Activated naive CD4-positive, alpha-beta T cell treated with anti-CD3 and anti-CD28 coated beads, Interleukin-2, amount 50 U/mL, for 72 hours (primary cell): ENCODE data around the gene RAP1GAP2. TPM values are rescaled to one million over a fixed set of nuclear protein-coding genes. Genes with fewer than 3 reads are reported as not detected.

ENCODE experiments used
- ATAC-seq, 2 donors: fragments of 150-1000 bp; cut with Tn5 transposase; 2 replicates each; pipeline ENCODE4 v1.10.0; 2021; ENCODE audit warnings: mild to moderate bottlenecking in 2 of 2, moderate library complexity in 2 of 2
- DNase-seq, 2 donors: peaks; one replicate each; pipeline ENCODE4 v3.0.0; 2021 to 2022; ENCODE audit warnings: low spot score in 2 of 2
- H3K27ac Mint-ChIP-seq, 2 donors: one replicate each; pipeline ENCODE4 v1.8.0; 2022; ENCODE audit warnings: mild to moderate bottlenecking in 2 of 2, mixed read lengths in 2 of 2
- H3K36me3 Mint-ChIP-seq, 2 donors: one replicate each; pipeline ENCODE4 v1.8.0; 2022; ENCODE audit warnings: mixed read lengths in 2 of 2
- H3K9me3 Mint-ChIP-seq, 2 donors: one replicate each; pipeline ENCODE4 v1.8.0; 2022; ENCODE audit warnings: mixed read lengths in 2 of 2
- total RNA-seq, 2 donors: library from RNA; stranded (reverse); gene quantifications; one replicate each; pipeline ENCODE4 v1.2.3, GENCODE V29; 2022

The RAP1GAP2 gene
- total RNA-seq, 2 donors from 2014 or later, result 0.29 to 0.50 TPM

GRCh38 chr17:2904135-2904534, 107.9 kb downstream of the RAP1GAP2 start:
- H3K36me3 Mint-ChIP-seq, result peaks cover 14 to 26% of the 10 kb centered on the region in 2 donors
- ATAC-seq (no peak), DNase-seq (no peak)
- peaks cover 7 to 13% of the 10 kb centered on the region in 2 donors for H3K9me3 Mint-ChIP-seq
- peak overlapping the region in 1 of 2 donors; percentile 12 for H3K27ac Mint-ChIP-seq

GRCh38 chr17:2905269-2905668, 109.0 kb downstream of the RAP1GAP2 start:
- H3K27ac Mint-ChIP-seq, result peak overlapping the region in 1 of 2 donors; percentile 42
- ATAC-seq (no peak), DNase-seq (no peak)
- H3K9me3 Mint-ChIP-seq, result peaks cover 7 to 13% of the 10 kb centered on the region in 2 donors
- peaks cover 14 to 26% of the 10 kb centered on the region in 2 donors for H3K36me3 Mint-ChIP-seq

GRCh38 chr17:2905696-2906501, 109.7 kb downstream of the RAP1GAP2 start:
- H3K27ac Mint-ChIP-seq, result peak overlapping the region in 1 of 2 donors; percentile 83
- H3K9me3 Mint-ChIP-seq, result peaks cover 7 to 13% of the 10 kb centered on the region in 2 donors
- peaks cover 14 to 26% of the 10 kb centered on the region in 2 donors for H3K36me3 Mint-ChIP-seq
- DNase-seq, result no peak
- ATAC-seq, result peak in 1 of 2 donors; percentile 16

GRCh38 chr17:2906901-2907300, 110.7 kb downstream of the RAP1GAP2 start:
- H3K36me3 Mint-ChIP-seq, result peaks cover 14 to 26% of the 10 kb centered on the region in 2 donors
- DNase-seq, result peak; percentile 51 to 64
- H3K27ac Mint-ChIP-seq, result peak overlapping the region; percentile 83 to 85
- peaks cover 7 to 13% of the 10 kb centered on the region in 2 donors for H3K9me3 Mint-ChIP-seq
- ATAC-seq, result peak; percentile 89 to 99

GRCh38 chr17:2909175-2909845, 113.1 kb downstream of the RAP1GAP2 start:
- H3K27ac Mint-ChIP-seq, result no peak overlapping the region
- H3K36me3 Mint-ChIP-seq, result peaks cover 14 to 26% of the 10 kb centered on the region in 2 donors
- ATAC-seq (no peak), DNase-seq (no peak)
- peaks cover 7 to 13% of the 10 kb centered on the region in 2 donors for H3K9me3 Mint-ChIP-seq

GRCh38 chr17:2909846-2910234, 113.6 kb downstream of the RAP1GAP2 start:
- peaks cover 7 to 13% of the 10 kb centered on the region in 2 donors for H3K9me3 Mint-ChIP-seq
- ATAC-seq (peak in 1 of 2 donors; percentile 44), DNase-seq (no peak)
- H3K36me3 Mint-ChIP-seq, result peaks cover 14 to 26% of the 10 kb centered on the region in 2 donors
- H3K27ac Mint-ChIP-seq, result no peak overlapping the region

- peaks cover 7 to 13% of the 10 kb centered on the region in 2 donors for H3K9me3 Mint-ChIP-seq
- H3K27ac Mint-ChIP-seq, result no peak overlapping the region
- ATAC-seq (no peak), DNase-seq (no peak)
- peaks cover 14 to 22% of the 10 kb centered on the region in 2 donors for H3K36me3 Mint-ChIP-seq
These were observed 115.0 kb downstream of the RAP1GAP2 start for GRCh38 chr17:2911035-2911754.

GRCh38 chr17:2911755-2912111, 115.5 kb downstream of the RAP1GAP2 start:
- H3K9me3 Mint-ChIP-seq, result peaks cover 7 to 13% of the 10 kb centered on the region in 2 donors
- H3K27ac Mint-ChIP-seq, result peak overlapping the region in 1 of 2 donors; percentile 22
- peaks cover 14 to 18% of the 10 kb centered on the region in 2 donors for H3K36me3 Mint-ChIP-seq
- ATAC-seq (no peak), DNase-seq (no peak)

- peaks cover 6 to 8% of the 10 kb centered on the region in 2 donors for H3K36me3 Mint-ChIP-seq
- no peak for DNase-seq
These were observed 116.5 kb downstream of the RAP1GAP2 start for GRCh38 chr17:2912754-2913153.

GRCh38 chr17:2916461-2916860, 120.2 kb downstream of the RAP1GAP2 start:
- no peak for DNase-seq
- no peaks in the 10 kb centered on the region for H3K9me3 Mint-ChIP-seq
- H3K27ac Mint-ChIP-seq, result no peak overlapping the region
- no peak for ATAC-seq
- no peaks in the 10 kb centered on the region for H3K36me3 Mint-ChIP-seq

More at GRCh38 chr17:2912754-2913153, 116.5 kb downstream of the RAP1GAP2 start:
- H3K27ac Mint-ChIP-seq, result no peak overlapping the region
- peaks cover 0 to 6% of the 10 kb centered on the region in 2 donors for H3K9me3 Mint-ChIP-seq
- no peak for ATAC-seq

- Mint-ChIP-seq H3K36me3 (no peaks in the 10 kb centered on the region), H3K27ac (no peak overlapping the region), H3K9me3 (no peaks in the 10 kb centered on the region)
- DNase-seq (no peak), ATAC-seq (no peak)
These were observed 125.2 kb downstream of the RAP1GAP2 start for GRCh38 chr17:2921443-2921842.

GRCh38 chr17:2924211-2924610, 128.0 kb downstream of the RAP1GAP2 start:
- ATAC-seq (no peak), DNase-seq (no peak)
- H3K36me3 Mint-ChIP-seq, result no peaks in the 10 kb centered on the region
- no peak overlapping the region for H3K27ac Mint-ChIP-seq
- H3K9me3 Mint-ChIP-seq, result no peaks in the 10 kb centered on the region

- H3K9me3 Mint-ChIP-seq, result no peaks in the 10 kb centered on the region
- ATAC-seq (no peak), DNase-seq (no peak)
- H3K27ac Mint-ChIP-seq, result no peak overlapping the region
- no peaks in the 10 kb centered on the region for H3K36me3 Mint-ChIP-seq
These were observed 128.8 kb downstream of the RAP1GAP2 start for GRCh38 chr17:2925011-2925410.

- H3K36me3 Mint-ChIP-seq, result no peaks in the 10 kb centered on the region
- ATAC-seq (no peak), DNase-seq (no peak)
These were observed 129.9 kb downstream of the RAP1GAP2 start for GRCh38 chr17:2926019-2926650.

GRCh38 chr17:2928294-2928890, 132.2 kb downstream of the RAP1GAP2 start:
- no peak for ATAC-seq
- Mint-ChIP-seq H3K36me3 (no peaks in the 10 kb centered on the region), H3K9me3 (no peaks in the 10 kb centered on the region), H3K27ac (no peak overlapping the region)
- DNase-seq, result no peak

More at GRCh38 chr17:2926019-2926650, 129.9 kb downstream of the RAP1GAP2 start:
- Mint-ChIP-seq H3K27ac (no peak overlapping the region), H3K9me3 (no peaks in the 10 kb centered on the region)
